Karpas-422 (cell line): ENCODE measurements around the gene NOTCH4. TPM values are rescaled to one million over a fixed set of nuclear protein-coding genes. Genes with fewer than 3 reads are reported as not detected.
A peak's percentile ranks its signal among the peaks of the same experiment; 100 is the strongest.

ENCODE experiments used
- DNase-seq: peaks from one replicate; pipeline ENCODE4 v3.0.0-alpha.2; 2015
- H2AFZ ChIP-seq: fragments of 200-600 bp; sonication (generic); 2 replicates; pipeline ENCODE4 v1.6.1; 2014; ENCODE audit warnings: antibody characterized with exemption, low read length, mixed read lengths
- H3K27ac ChIP-seq: fragments of 200-600 bp; sonication (generic); 2 replicates; pipeline ENCODE4 v1.5.1; 2014; ENCODE audit warnings: mild to moderate bottlenecking, low read length, moderate library complexity
- H3K27me3 ChIP-seq: fragments of 200-600 bp; sonication (generic); 2 replicates; pipeline ENCODE4 v1.6.1; 2014; ENCODE audit warnings: low read length, mixed read lengths
- H3K36me3 ChIP-seq: fragments of 200-600 bp; sonication (generic); 2 replicates; pipeline ENCODE4 v1.6.1; 2014; ENCODE audit warnings: low read length, mixed read lengths; ENCODE audit not compliant: insufficient read depth
- H3K4me1 ChIP-seq: fragments of 200-600 bp; sonication (generic); 2 replicates; pipeline ENCODE4 v1.6.1; 2014; ENCODE audit warnings: mild to moderate bottlenecking, low read length, mixed read lengths
- H3K4me2 ChIP-seq: fragments of 200-600 bp; sonication (generic); 2 replicates; pipeline ENCODE4 v1.6.1; 2014; ENCODE audit warnings: low read length, low read depth, mild to moderate bottlenecking; ENCODE audit not compliant: poor library complexity, severe bottlenecking
- H3K4me3 ChIP-seq: fragments of 200-600 bp; sonication (generic); 2 replicates; pipeline ENCODE4 v1.5.1; 2014; ENCODE audit warnings: mild to moderate bottlenecking, antibody characterized with exemption, low read length, mixed read lengths
- H3K79me2 ChIP-seq: fragments of 200-600 bp; sonication (generic); 2 replicates; pipeline ENCODE4 v1.6.1; 2014; ENCODE audit warnings: mild to moderate bottlenecking, low read length, mixed read lengths
- H3K9ac ChIP-seq: fragments of 200-600 bp; sonication (generic); 2 replicates; pipeline ENCODE4 v1.6.0; 2014; ENCODE audit warnings: low read length
- H3K9me2 ChIP-seq: fragments of 200-600 bp; sonication (generic), shearing (Covaris generic); replicated peaks from 2 replicates; pipeline ENCODE4 v1.6.0; 2014; ENCODE audit warnings: mild to moderate bottlenecking, low read length, moderate library complexity; ENCODE audit not compliant: insufficient read depth
- H3K9me3 ChIP-seq: fragments of 300-700, 200-600 bp; sonication (generic); 2 replicates; pipeline ENCODE4 v1.6.1; 2014; ENCODE audit warnings: low read length, mixed read lengths
- H4K20me1 ChIP-seq: fragments of 200-600 bp; sonication (generic); 2 replicates; pipeline ENCODE4 v1.6.1; 2014; ENCODE audit warnings: mild to moderate bottlenecking, antibody characterized with exemption, low read length, low read depth; ENCODE audit not compliant: insufficient read depth
- total RNA-seq: library from RNA; depleted of rRNA; stranded (reverse); fragments of >200 nt; shearing (Covaris generic); gene quantifications from 2 replicates; pipeline ENCODE4 v1.2.3, GENCODE V29; 2014; ENCODE audit warnings: low replicate concordance

NOTCH4 gene
- total RNA-seq, 1 experiment from 2014 or later = 1.5 TPM

DNA sequence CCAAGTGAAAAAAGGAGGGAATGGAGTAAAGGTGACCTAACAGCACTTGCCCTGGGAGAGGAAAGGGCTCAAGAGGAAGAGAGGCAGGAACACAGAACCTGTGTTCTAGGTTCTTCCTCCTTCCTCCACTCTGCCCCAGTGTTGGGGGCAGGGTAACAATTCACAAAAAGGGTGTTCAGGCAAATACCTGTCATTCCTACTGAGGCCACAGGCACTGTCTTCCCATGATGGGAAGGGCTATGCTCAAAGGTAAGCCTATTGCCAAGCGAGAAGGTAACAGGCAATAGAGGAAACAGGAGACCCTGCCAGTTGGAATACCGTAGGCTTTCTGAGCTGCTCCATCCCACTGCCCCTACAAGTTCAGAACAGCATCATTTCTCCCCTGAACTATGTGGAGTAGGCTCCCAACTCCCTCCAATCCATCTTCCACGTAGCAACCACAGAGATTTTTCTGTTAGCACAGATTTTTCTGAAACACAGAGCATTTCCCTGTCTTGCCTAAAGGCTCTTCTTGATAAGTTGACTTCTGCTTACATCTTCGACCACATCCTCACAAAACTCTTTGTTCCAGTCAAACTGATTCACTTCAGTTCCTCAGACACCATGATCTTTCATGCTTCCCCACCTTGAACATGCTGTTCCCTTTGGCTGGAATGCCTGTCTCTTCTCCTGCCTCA, 50.7 kb downstream of the NOTCH4 start:
- Histone ChIP-seq H3K36me3 (peaks cover 7% of the 10 kb centered on the region; the same call in 1 of the 2 replicates), H4K20me1 (no peaks in the 10 kb centered on the region), H3K9me3 (no peaks in the 10 kb centered on the region), H2AFZ (no peak overlapping the region), H3K79me2 (peaks cover 43% of the 10 kb centered on the region), H3K27ac (no peak overlapping the region), H3K9ac (no peak overlapping the region), H3K4me3 (no peak overlapping the region), H3K27me3 (no peaks in the 10 kb centered on the region), H3K9me2 (no peaks in the 10 kb centered on the region), H3K4me1 (peaks cover 46% of the 10 kb centered on the region), H3K4me2 (no peak overlapping the region)
- DNase-seq = no peak

DNA sequence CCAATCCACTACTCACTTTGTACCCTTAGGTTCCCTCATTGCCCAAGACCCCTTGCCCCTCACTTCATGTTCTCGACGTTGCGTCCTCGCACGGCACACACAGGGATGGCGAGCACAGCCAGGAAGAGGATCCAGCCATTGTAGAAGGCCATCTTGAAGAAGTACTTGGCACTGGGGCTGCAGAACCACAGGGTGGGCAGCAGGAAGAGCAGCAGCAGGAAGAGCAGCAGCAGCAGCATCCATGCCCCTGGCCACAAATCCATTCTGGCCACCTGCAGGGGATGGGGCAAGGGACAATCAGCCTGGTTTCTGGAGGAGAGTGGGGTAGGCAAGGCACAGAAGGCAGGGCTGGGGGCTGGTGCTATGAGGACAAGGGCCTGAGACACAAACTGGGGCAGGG, 52.6 kb downstream of the NOTCH4 start:
- H3K4me3 ChIP-seq = no peak overlapping the region
- peaks cover 39% of the 10 kb centered on the region for H3K79me2 ChIP-seq
- H3K4me2 ChIP-seq = no peak overlapping the region
- no peaks in the 10 kb centered on the region for H4K20me1 ChIP-seq
- peaks cover 7% of the 10 kb centered on the region; the same call in 1 of the 2 replicates for H3K36me3 ChIP-seq
- H3K9me3 ChIP-seq = no peaks in the 10 kb centered on the region
- no peak for DNase-seq
- peaks cover 34% of the 10 kb centered on the region for H3K4me1 ChIP-seq
- no peaks in the 10 kb centered on the region for H3K9me2 ChIP-seq
- H3K27me3 ChIP-seq = no peaks in the 10 kb centered on the region
- no peak overlapping the region for H2AFZ ChIP-seq
- H3K9ac ChIP-seq = no peak overlapping the region
- no peak overlapping the region for H3K27ac ChIP-seq

DNA sequence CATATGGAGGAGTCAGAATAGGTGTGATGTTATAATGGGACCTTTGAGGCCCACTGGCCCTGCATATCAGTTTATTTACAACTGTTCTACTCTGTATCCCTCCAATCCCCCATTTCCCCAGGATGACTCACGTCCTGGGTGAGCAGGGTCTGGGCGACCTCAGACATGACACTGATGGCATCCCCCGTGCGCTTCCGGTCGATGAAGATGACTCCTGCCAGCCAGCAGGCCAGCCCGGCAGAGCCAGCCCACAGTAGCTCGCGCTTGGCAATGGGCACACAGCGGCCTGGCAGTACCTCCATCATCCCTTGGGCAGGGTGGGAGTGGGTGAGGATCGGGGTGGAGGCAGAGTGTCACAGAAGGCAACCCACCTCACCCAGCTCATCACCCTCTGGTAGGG, 53.6 kb downstream of the NOTCH4 start:
- Histone ChIP-seq H3K4me1 (peaks cover 33% of the 10 kb centered on the region), H2AFZ (no peak overlapping the region), H4K20me1 (no peaks in the 10 kb centered on the region), H3K27me3 (no peaks in the 10 kb centered on the region), H3K4me2 (no peak overlapping the region), H3K9ac (no peak overlapping the region), H3K36me3 (peaks cover 7% of the 10 kb centered on the region; the same call in 1 of the 2 replicates), H3K9me2 (no peaks in the 10 kb centered on the region), H3K27ac (no peak overlapping the region), H3K79me2 (peaks cover 33% of the 10 kb centered on the region), H3K4me3 (no peak overlapping the region), H3K9me3 (no peaks in the 10 kb centered on the region)
- DNase-seq = no peak

DNA sequence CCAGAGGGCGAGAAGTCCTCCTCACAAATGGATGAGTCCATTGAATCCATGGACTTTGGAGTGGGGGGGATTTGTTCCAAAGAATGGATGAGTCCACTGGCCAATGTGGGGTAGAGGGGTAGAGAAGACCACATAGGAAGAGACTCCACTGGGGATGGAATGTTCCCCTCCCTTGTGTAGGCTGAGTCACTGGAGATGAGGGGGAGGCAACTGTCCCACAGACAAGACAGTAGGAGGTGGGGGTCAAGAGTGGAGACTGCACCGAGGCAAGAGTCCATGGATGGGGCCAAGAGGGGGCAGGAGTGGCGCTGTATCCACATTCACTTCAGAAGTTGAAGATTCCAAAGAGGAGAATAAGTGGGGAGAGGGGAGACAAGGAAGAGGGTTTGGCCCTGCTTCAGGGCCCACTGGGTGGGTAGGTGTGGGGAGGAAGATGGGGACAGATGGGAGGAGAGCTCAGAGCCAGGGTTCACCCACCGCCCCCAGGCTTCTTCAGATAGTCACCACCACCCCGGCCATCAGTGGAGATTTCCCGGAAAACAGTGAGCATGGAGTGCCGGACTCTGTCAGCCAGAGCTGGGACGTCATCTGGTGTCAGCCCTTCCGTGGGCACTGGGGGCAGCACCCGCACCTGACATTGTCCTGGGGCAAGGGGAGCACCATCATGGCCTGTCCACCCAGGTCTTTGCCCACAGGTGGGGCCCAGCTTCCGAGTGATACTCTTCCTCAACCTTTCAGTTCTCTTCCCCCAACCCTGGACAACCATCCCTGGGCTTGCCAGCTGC, 54.9 kb downstream of the NOTCH4 start:
- Histone ChIP-seq H3K4me1 (peaks cover 20% of the 10 kb centered on the region), H2AFZ (no peak overlapping the region), H3K79me2 (peaks cover 20% of the 10 kb centered on the region), H3K4me3 (no peak overlapping the region), H3K36me3 (peaks cover 7% of the 10 kb centered on the region; the same call in 1 of the 2 replicates), H3K9ac (no peak overlapping the region; the same call in 1 of the 2 replicates), H3K9me2 (no peaks in the 10 kb centered on the region), H4K20me1 (no peaks in the 10 kb centered on the region), H3K27ac (peak overlapping the region; percentile 39; the same call in 1 of the 2 replicates), H3K4me2 (no peak overlapping the region), H3K27me3 (no peaks in the 10 kb centered on the region), H3K9me3 (no peaks in the 10 kb centered on the region)
- DNase-seq = no peak

DNA sequence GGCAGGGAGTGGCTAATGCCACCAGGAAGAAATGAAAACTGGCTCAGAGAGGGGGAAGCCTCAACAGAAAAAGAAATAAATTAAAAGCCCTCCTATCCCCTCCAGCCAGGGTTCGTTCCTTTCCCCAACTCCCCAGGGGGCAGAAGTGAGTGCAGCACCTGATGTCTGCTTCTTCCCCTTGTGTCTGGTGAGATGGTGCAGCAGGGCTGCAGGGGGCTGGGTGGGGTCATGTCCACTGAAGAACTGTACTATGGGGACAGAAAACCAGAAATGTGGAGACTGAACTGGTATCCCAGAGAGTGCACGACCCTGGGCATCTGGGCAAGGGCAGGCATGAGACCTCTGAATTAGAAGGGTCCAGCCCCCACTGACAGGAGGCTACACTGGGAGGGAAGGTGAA, 55.5 kb downstream of the NOTCH4 start:
- peaks cover 7% of the 10 kb centered on the region; the same call in 1 of the 2 replicates for H3K36me3 ChIP-seq
- no peak overlapping the region for H3K4me2 ChIP-seq
- peak overlapping the region; percentile 16; the same call in 1 of the 2 replicates for H3K9ac ChIP-seq
- H3K4me3 ChIP-seq = no peak overlapping the region
- DNase-seq = peak; percentile 62
- H4K20me1 ChIP-seq = no peaks in the 10 kb centered on the region
- H3K9me2 ChIP-seq = no peaks in the 10 kb centered on the region
- no peaks in the 10 kb centered on the region for H3K27me3 ChIP-seq
- H3K27ac ChIP-seq = peak overlapping the region; percentile 39
- no peaks in the 10 kb centered on the region for H3K9me3 ChIP-seq
- peaks cover 14% of the 10 kb centered on the region for H3K4me1 ChIP-seq
- H3K79me2 ChIP-seq = peaks cover 14% of the 10 kb centered on the region
- H2AFZ ChIP-seq = no peak overlapping the region

DNA sequence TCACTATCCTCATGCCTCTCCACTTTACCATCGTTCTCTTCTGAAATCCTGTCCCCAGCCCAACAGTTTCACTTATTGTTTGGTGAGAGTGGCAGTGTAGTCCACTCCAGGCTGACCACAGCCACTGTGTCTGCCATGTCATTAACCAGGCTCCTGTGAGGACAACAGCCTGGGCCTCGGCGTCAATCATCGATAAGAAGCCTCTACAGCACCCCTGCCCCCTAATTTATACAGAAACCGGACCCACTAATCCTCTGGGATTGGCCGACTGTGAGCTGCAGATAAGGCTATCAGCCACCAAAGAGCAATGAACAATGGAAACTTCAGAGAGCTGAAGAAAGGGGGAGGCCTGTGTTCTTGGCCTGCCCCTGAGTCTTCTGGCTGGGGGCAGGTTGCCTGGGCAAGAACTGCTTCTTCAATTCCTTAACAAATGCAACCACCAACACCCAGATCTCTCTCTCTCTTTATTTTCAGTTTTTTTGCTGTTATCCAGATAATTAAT, 56.1 kb downstream of the NOTCH4 start:
- H3K4me1 ChIP-seq = peaks cover 12% of the 10 kb centered on the region
- DNase-seq = no peak
- peak overlapping the region; percentile 39 for H3K27ac ChIP-seq
- no peak overlapping the region for H2AFZ ChIP-seq
- no peaks in the 10 kb centered on the region for H3K27me3 ChIP-seq
- no peak overlapping the region for H3K9ac ChIP-seq
- H3K4me3 ChIP-seq = no peak overlapping the region
- no peaks in the 10 kb centered on the region for H4K20me1 ChIP-seq
- peaks cover 7% of the 10 kb centered on the region; the same call in 1 of the 2 replicates for H3K36me3 ChIP-seq
- H3K9me2 ChIP-seq = no peaks in the 10 kb centered on the region
- no peaks in the 10 kb centered on the region for H3K9me3 ChIP-seq
- H3K4me2 ChIP-seq = no peak overlapping the region
- H3K79me2 ChIP-seq = peaks cover 9% of the 10 kb centered on the region; the same call in 1 of the 2 replicates

DNA sequence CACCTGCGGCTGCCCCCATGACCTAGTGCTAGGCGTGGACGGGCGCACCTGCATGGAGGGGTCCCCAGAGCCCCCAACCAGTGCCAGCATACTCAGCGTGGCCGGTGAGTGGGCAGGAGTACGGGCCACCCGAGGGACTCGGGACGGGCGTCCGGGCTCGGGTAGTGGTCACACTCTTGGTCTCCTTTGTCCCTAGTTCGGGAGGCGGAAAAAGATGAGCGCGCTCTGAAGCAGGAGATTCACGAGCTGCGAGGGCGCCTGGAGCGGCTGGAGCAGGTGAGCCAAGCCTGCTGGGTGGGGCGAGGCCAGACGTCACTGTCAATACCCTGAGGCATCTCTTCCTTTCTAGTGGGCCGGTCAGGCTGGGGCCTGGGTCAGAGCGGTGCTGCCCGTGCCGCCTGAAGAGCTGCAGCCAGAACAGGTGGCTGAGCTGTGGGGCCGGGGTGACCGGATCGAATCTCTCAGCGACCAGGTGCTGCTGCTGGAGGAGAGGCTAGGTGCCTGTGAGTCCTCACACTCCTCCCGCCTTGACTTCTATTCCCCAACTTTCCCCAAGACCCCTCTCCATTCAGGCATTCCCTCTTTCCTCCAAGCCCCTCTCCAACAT, 56.6 kb downstream of the NOTCH4 start:
- Histone ChIP-seq H3K4me1 (peaks cover 12% of the 10 kb centered on the region), H3K27ac (no peak overlapping the region), H3K36me3 (peaks cover 7% of the 10 kb centered on the region; the same call in 1 of the 2 replicates), H2AFZ (no peak overlapping the region), H3K27me3 (no peaks in the 10 kb centered on the region), H3K9me2 (no peaks in the 10 kb centered on the region), H3K4me3 (no peak overlapping the region), H3K79me2 (peaks cover 3% of the 10 kb centered on the region; the same call in 1 of the 2 replicates), H3K4me2 (no peak overlapping the region), H3K9ac (no peak overlapping the region), H3K9me3 (no peaks in the 10 kb centered on the region), H4K20me1 (no peaks in the 10 kb centered on the region)
- no peak for DNase-seq
